ENCODE data around the gene PKIB.
"Not testable (repeated sequence)": the region's sequence is repeated elsewhere in the genome, so short reads cannot be mapped to it uniquely, and the experiment has no call there.

The PKIB gene

GRCh38 chr6:122609881-122610689 is at the start of gene PKIB:
Gene PKIB, plus strand, starts transcription at chr6:122610405. Its CDS starts 107,390 bp downstream, at chr6:122717795.
- DNase-seq (ENCODE audit: extremely low read depth in 1 of 2, low read depth in 1 of 2): peak in 1 of 2 donors; percentile 24

- no peak for DNase-seq (ENCODE audit: extremely low read depth in 1 of 2, low read depth in 1 of 2)
Measured at GRCh38 chr6:122563364-122564052, 46.7 kb upstream of the PKIB start.

- no peak for DNase-seq (ENCODE audit: extremely low read depth in 1 of 2, low read depth in 1 of 2)
Measured at GRCh38 chr6:122564230-122564629, 46.0 kb upstream of the PKIB start.

GRCh38 chr6:122565708-122566107 is 44.5 kb upstream of the PKIB start:
- DNase-seq (ENCODE audit: extremely low read depth in 1 of 2, low read depth in 1 of 2): no peak

- DNase-seq (ENCODE audit: extremely low read depth in 1 of 2, low read depth in 1 of 2): no peak
Measured at GRCh38 chr6:122567034-122567433, 43.2 kb upstream of the PKIB start.

GRCh38 chr6:122568350-122568749 is 41.9 kb upstream of the PKIB start:
- DNase-seq (ENCODE audit: extremely low read depth in 1 of 2, low read depth in 1 of 2): no peak

- no peak for DNase-seq (ENCODE audit: extremely low read depth in 1 of 2, low read depth in 1 of 2)
Measured at GRCh38 chr6:122568797-122569221, 41.4 kb upstream of the PKIB start.

GRCh38 chr6:122569230-122569771 is 40.9 kb upstream of the PKIB start:
- DNase-seq (ENCODE audit: extremely low read depth in 1 of 2, low read depth in 1 of 2): no peak

- DNase-seq (ENCODE audit: extremely low read depth in 1 of 2, low read depth in 1 of 2): no peak
Measured at GRCh38 chr6:122571888-122572287, 38.3 kb upstream of the PKIB start.

- no peak for DNase-seq (ENCODE audit: extremely low read depth in 1 of 2, low read depth in 1 of 2)
Measured at GRCh38 chr6:122576888-122577287, 33.3 kb upstream of the PKIB start.

- no peak for DNase-seq (ENCODE audit: extremely low read depth in 1 of 2, low read depth in 1 of 2)
Measured at GRCh38 chr6:122578961-122579360, 31.2 kb upstream of the PKIB start.

GRCh38 chr6:122580737-122581136 is 29.5 kb upstream of the PKIB start:
- DNase-seq (ENCODE audit: extremely low read depth in 1 of 2, low read depth in 1 of 2): no peak

- DNase-seq (ENCODE audit: extremely low read depth in 1 of 2, low read depth in 1 of 2): no peak
Measured at GRCh38 chr6:122589115-122589514, 21.1 kb upstream of the PKIB start.

GRCh38 chr6:122598295-122598694 is 11.9 kb upstream of the PKIB start:
- not testable (repeated sequence) for DNase-seq (ENCODE audit: extremely low read depth in 1 of 2, low read depth in 1 of 2)

GRCh38 chr6:122604676-122605075 is 5.5 kb upstream of the PKIB start:
- DNase-seq (ENCODE audit: extremely low read depth in 1 of 2, low read depth in 1 of 2): no peak

GRCh38 chr6:122610690-122611455 is 668 bp downstream of the PKIB start:
- no peak for DNase-seq (ENCODE audit: extremely low read depth in 1 of 2, low read depth in 1 of 2)

- DNase-seq (ENCODE audit: extremely low read depth in 1 of 2, low read depth in 1 of 2): no peak
Measured at GRCh38 chr6:122612838-122613237, 2.6 kb downstream of the PKIB start.

GRCh38 chr6:122614303-122614702 is 4.1 kb downstream of the PKIB start:
- DNase-seq (ENCODE audit: extremely low read depth in 1 of 2, low read depth in 1 of 2): no peak

- no peak for DNase-seq (ENCODE audit: extremely low read depth in 1 of 2, low read depth in 1 of 2)
Measured at GRCh38 chr6:122615409-122615808, 5.2 kb downstream of the PKIB start.

- DNase-seq (ENCODE audit: extremely low read depth in 1 of 2, low read depth in 1 of 2): no peak
Measured at GRCh38 chr6:122616877-122617276, 6.7 kb downstream of the PKIB start.

GRCh38 chr6:122619309-122619708 is 9.1 kb downstream of the PKIB start:
- no peak for DNase-seq (ENCODE audit: extremely low read depth in 1 of 2, low read depth in 1 of 2)
